KMS-11 (cell line): ENCODE data around the gene TBXAS1.
A peak's percentile ranks its signal among the peaks of the same experiment; 100 is the strongest.

Experiments used
- H2AFZ ChIP-seq: fragments of 200-600 bp; sonication (generic); 2 replicates; pipeline ENCODE4 v1.6.1; 2016; ENCODE audit warnings: antibody characterized with exemption, mixed run types, low read depth
- H3K27ac ChIP-seq: fragments of 200-600 bp; sonication (generic); 2 replicates; pipeline ENCODE4 v1.6.1; 2016; ENCODE audit warnings: mild to moderate bottlenecking, mixed run types
- H3K27me3 ChIP-seq: fragments of 200-600 bp; sonication (generic); 2 replicates; pipeline ENCODE4 v1.6.1; 2017; ENCODE audit warnings: mild to moderate bottlenecking, low read depth, mixed run types, moderate library complexity; ENCODE audit not compliant: insufficient read depth
- H3K36me3 ChIP-seq: fragments of 200-600 bp; sonication (generic); 2 replicates; pipeline ENCODE4 v1.6.1; 2017; ENCODE audit warnings: mild to moderate bottlenecking, mixed run types; ENCODE audit not compliant: insufficient read depth
- H3K4me1 ChIP-seq: fragments of 200-600 bp; sonication (generic); 2 replicates; pipeline ENCODE4 v1.6.1; 2016; ENCODE audit warnings: mild to moderate bottlenecking, low read depth, mixed run types; ENCODE audit not compliant: poor library complexity, severe bottlenecking
- H3K4me2 ChIP-seq: fragments of 200-600 bp; sonication (generic); 2 replicates; pipeline ENCODE4 v1.7.0; 2016; ENCODE audit warnings: mild to moderate bottlenecking, mixed run types
- H3K4me3 ChIP-seq: fragments of 200-600 bp; sonication (generic); IDR thresholded peaks from 2 replicates; pipeline ENCODE4 v1.6.1; 2017; ENCODE audit warnings: low read depth, low read length, mixed read lengths; ENCODE audit not compliant: insufficient read depth
- H3K79me2 ChIP-seq: fragments of 200-600 bp; sonication (generic); 2 replicates; pipeline ENCODE4 v1.6.1; 2016; ENCODE audit warnings: low read depth, mixed run types; ENCODE audit not compliant: insufficient read depth
- H3K9ac ChIP-seq: fragments of 200-600 bp; sonication (generic); 2 replicates; pipeline ENCODE4 v1.6.1; 2016; ENCODE audit warnings: mild to moderate bottlenecking, mixed run types
- H4K20me1 ChIP-seq: fragments of 200-600 bp; sonication (generic); 2 replicates; pipeline ENCODE4 v1.6.1; 2016; ENCODE audit warnings: mild to moderate bottlenecking, mixed run types; ENCODE audit not compliant: insufficient read depth
- CTCF ChIP-seq: fragments of 200-600 bp; sonication (generic); conservative IDR thresholded peaks from 2 replicates; pipeline ENCODE4 v1.6.1; 2017; ENCODE audit warnings: low read depth, mild to moderate bottlenecking, antibody characterized with exemption, low read length, moderate library complexity, mixed read lengths

Gene TBXAS1

GRCh38 chr7:140003913-140004382 is 174.9 kb downstream of the TBXAS1 start:
- peaks cover 8% of the 10 kb centered on the region for H3K4me1 ChIP-seq
- H3K9ac ChIP-seq, result no peak overlapping the region
- no peaks in the 10 kb centered on the region for H3K79me2 ChIP-seq
- no peaks in the 10 kb centered on the region for H4K20me1 ChIP-seq
- no peaks in the 10 kb centered on the region for H3K27me3 ChIP-seq
- H3K4me3 ChIP-seq, result no peak overlapping the region
- no peak overlapping the region for H3K4me2 ChIP-seq
- no peak overlapping the region for H3K27ac ChIP-seq
- no peaks in the 10 kb centered on the region for H3K36me3 ChIP-seq
- peak overlapping the region; percentile 16; the same call in 1 of the 2 replicates for H2AFZ ChIP-seq
- TF ChIP-seq CTCF, result peak; percentile 98

GRCh38 chr7:140004672-140005071 is 175.6 kb downstream of the TBXAS1 start:
- no peak for TF ChIP-seq CTCF

GRCh38 chr7:140005341-140005740 is 176.3 kb downstream of the TBXAS1 start:
- peaks cover 8% of the 10 kb centered on the region for H3K4me1 ChIP-seq
- no peaks in the 10 kb centered on the region for H3K27me3 ChIP-seq
- no peak overlapping the region for H3K9ac ChIP-seq
- H3K79me2 ChIP-seq, result no peaks in the 10 kb centered on the region
- no peaks in the 10 kb centered on the region for H4K20me1 ChIP-seq
- TF ChIP-seq CTCF, result no peak
- no peak overlapping the region for H3K4me2 ChIP-seq
- no peak overlapping the region for H3K27ac ChIP-seq
- no peak overlapping the region for H2AFZ ChIP-seq
- no peaks in the 10 kb centered on the region for H3K36me3 ChIP-seq
- no peak overlapping the region for H3K4me3 ChIP-seq

More at GRCh38 chr7:140004672-140005071, 175.6 kb downstream of the TBXAS1 start:
- no peaks in the 10 kb centered on the region for H3K27me3 ChIP-seq
- H3K9ac ChIP-seq, result no peak overlapping the region
- H4K20me1 ChIP-seq, result no peaks in the 10 kb centered on the region
- H3K27ac ChIP-seq, result no peak overlapping the region
- H3K79me2 ChIP-seq, result no peaks in the 10 kb centered on the region
- H2AFZ ChIP-seq, result peak overlapping the region; percentile 16; the same call in 1 of the 2 replicates
- H3K4me2 ChIP-seq, result no peak overlapping the region
- no peak overlapping the region for H3K4me3 ChIP-seq
- no peaks in the 10 kb centered on the region for H3K36me3 ChIP-seq
- peaks cover 8% of the 10 kb centered on the region for H3K4me1 ChIP-seq

- peak; percentile 26; the same call in 1 of the 2 replicates for TF ChIP-seq CTCF
- H3K79me2 ChIP-seq, result no peaks in the 10 kb centered on the region
- H3K4me3 ChIP-seq, result no peak overlapping the region
- no peak overlapping the region for H3K9ac ChIP-seq
- H2AFZ ChIP-seq, result no peak overlapping the region
- no peaks in the 10 kb centered on the region for H4K20me1 ChIP-seq
- H3K27ac ChIP-seq, result no peak overlapping the region
- H3K4me1 ChIP-seq, result peaks cover 8% of the 10 kb centered on the region
- H3K27me3 ChIP-seq, result no peaks in the 10 kb centered on the region
- no peak overlapping the region for H3K4me2 ChIP-seq
- no peaks in the 10 kb centered on the region for H3K36me3 ChIP-seq
These were observed 176.9 kb downstream of the TBXAS1 start for GRCh38 chr7:140005754-140006503.
